Measurements from ENCODE around the gene PLEKHA7. TPM values are rescaled to one million over a fixed set of nuclear protein-coding genes. Genes with fewer than 3 reads are reported as not detected.

PLEKHA7 gene
- total RNA-seq, 6 experiments from 2014 or later: 12.7 to 26.7 (median 21.5) TPM

Other genes with a start within 250 kb of the PLEKHA7 start
- 100 to 1,000 TPM; 303 to 496 (median 339) TPM for gene RPS13, start 63.3 kb upstream of the PLEKHA7 start, total RNA-seq
- gene PIK3C2A, start 193.6 kb upstream of the PLEKHA7 start, total RNA-seq: 10 to 100 TPM; 20.3 to 36.4 (median 28.1) TPM

Data from right lobe of liver (tissue), 5 donors.